Retina (tissue), 1 donor: ENCODE measurements around the gene MIS12.
A peak's percentile ranks its signal among the peaks of the same experiment; 100 is the strongest.

Source experiments
- DNase-seq: peaks from one replicate; pipeline ENCODE4 v3.0.0-alpha.2; 2016

Gene MIS12

DNA sequence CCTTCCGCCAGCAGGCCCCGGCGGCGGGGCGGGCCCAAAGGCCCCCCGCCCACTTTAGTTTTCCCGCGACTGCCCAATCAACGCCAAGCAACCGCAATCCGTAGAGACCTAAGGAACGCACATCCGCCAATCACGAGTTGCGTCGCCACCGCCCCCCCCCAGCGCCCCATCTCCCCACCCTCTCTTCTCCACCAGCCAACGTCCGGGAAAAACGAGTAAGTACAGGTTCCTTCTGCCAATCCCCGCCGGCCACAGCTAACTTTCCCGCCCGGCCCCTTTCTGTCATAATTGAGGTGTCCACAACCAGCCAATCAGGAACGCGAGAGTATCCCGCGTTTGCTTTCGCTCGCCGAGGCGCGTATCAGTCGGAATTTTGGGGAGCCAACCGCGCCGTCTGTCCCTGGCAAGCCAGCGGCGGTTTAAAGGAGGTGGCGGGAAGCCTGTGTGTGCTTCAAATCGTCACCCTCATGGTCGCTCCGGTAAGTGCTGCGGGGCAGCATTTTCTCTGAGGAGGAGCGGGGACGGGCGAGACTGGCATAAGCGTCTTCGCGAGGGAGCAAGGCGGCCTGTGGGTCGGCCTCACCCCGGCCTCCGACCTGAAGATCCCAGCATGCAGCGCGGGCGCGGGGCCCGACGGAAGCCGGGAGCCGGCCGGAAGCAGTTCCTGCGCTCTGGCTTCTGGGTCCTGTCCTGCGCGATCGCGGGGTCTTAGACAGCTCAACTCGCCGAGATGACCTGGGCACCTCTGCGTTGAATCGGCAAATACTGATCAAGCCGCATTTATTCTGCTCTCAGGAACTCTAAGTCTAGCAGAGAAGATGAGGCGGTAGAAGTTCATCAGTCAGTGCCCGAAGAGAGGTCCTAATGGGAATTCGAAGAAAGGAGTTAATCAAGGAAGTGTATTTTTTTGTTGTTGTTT, at the start of gene MIS12:
MIS12 (plus strand) TSS at position 361 of the 919 bp plus-strand sequence. CDS start 2,297 bp downstream, outside the sequence.
- peak; percentile 98 for DNase-seq

DNA sequence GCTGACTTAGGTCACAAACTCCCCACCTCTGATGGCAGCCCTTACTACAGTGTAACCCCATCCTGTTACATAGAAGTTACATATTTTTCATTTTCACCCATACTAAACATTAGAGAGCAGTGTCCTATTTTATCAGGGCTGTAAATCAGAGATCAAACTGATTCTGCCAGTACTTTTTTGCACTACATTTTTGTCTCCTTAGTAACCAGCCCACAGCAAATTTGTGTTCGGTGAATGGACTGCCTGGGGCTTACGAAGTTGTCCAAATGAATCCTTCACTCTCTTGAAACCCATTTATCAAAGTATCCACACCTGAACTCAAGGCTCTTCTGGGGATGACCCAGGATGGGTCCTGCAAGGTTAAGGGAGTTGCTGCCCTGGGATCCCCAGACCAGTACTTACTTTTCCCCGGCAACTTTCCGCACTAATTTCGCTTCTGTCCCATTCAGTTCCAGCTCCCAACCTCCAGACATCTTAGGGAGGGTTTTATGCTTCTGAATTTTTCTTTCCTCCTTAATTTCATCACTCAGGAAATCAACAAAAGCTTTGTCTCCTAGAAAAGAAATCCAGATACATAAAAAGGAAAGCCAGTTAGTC, 48.5 kb upstream of the MIS12 start:
- DNase-seq = no peak

DNA sequence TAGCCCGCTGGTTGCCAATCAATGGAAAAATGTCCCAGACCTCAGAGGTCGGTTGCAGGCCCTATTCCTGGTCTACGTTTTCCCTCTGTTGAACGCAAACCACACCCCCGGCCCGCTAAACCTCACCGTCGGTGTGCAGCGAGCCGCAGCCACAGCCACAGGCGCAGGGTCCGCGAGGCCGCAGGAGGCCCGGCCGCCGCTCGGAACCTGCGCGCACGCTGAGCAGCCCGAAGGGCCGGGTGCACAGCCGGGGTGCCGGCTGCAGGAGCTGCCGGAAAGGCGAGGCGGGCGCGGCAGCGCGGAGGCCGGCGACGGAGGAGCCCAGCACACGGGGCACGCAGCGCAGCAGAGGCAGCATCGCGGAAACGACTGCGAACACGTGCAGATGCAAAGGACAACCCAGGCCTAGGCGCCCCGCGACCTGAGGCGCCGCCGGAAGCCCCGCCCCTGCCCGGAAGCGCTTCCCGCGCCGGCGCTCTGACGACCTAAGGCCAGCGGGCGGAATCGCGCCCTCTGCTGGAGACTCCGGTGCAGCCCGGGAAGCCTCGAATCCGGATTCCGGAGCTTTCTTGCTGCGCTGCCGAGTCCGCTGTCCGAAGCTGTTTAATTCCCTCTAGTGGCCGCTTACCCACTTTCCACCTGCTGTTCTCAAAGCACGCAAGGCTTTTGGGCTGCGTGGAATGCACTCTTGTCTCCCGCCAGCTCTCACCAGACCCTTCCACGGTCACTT, 47.5 kb upstream of the MIS12 start, which contains the start of gene C1QBP:
C1QBP (minus strand) TSS at position 440 of the 730 bp plus-strand sequence; CDS start at position 358, 82 bp downstream.
- DNase-seq = peak; percentile 98

DNA sequence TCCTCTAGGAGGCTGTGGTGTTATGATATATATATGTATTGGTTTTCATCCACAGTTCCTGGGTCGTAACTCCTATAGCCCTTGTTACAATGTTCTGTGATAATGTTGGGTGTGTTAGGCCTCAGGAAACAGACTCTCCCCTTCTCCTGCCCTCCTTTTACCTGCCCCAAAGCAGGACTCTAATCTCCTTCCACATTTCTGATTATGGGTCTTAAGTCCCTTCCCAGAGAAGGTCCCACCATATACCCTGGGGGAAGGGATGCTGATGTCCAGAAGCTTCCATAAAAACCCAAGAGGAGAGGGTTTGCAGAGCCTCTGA, 47.0 kb upstream of the MIS12 start:
- DNase-seq = no peak

GRCh38 chr17:5443728-5444127, 42.6 kb upstream of the MIS12 start:
- no peak for DNase-seq

DNA sequence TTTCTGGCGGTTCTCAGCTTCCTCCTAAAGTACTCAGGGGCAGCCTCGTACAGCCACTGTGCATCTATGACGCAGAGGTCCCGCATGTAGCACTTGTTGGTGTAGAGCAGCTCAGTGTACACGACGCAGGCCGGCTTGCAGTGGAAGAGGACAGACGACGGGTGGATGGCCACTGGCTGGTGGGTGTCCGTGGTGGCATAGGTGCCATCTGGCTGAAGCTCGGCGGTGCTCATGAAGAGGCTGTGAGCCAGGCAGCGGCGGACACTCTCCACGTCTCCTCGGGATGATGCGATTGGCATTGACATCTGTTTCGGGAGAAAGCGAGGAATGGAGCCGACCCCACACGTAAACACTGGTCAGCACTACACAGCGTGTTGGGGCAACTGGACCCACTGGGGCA, 42.2 kb upstream of the MIS12 start:
- no peak for DNase-seq

DNA sequence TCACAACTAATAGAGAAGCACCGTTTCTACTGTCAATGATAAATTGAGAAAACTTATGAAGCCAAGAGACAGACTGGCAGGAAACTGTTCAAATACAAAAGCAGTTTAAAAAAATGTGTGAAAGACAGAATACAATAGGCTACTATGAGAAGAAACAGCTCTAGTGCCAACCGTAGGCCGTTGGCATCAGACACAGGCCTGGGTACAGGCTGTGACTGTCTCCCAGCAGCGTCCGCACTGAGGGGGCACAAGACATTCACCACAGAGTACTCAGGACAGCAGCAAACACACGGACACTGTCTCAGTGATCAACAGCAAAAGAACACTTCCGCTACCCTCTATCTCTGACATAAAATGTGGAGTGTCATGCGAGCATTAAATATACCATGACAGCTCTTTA, 39.6 kb upstream of the MIS12 start:
- DNase-seq = no peak

- no peak for DNase-seq
These were observed 21.5 kb upstream of the MIS12 start for GRCh38 chr17:5464717-5465507.

DNA sequence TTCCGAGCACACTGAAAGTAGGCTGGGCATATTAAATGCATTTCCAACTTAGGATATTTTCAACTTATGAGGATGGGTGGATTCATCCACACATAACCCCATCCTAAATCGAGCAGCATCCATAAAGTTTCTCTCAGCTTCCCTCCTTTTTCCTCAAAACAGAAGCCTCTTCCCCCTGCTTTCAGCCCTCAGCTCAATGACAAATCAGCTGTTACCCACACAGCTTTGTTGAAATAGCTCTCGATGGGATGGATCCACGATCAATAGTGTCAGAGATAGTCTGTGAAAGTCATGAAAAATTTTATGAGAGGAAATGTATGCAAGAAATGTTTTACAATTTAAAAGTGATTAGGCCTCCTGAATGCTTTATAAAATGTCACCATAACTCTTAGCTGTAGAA, 20.1 kb upstream of the MIS12 start:
- DNase-seq = no peak

DNA sequence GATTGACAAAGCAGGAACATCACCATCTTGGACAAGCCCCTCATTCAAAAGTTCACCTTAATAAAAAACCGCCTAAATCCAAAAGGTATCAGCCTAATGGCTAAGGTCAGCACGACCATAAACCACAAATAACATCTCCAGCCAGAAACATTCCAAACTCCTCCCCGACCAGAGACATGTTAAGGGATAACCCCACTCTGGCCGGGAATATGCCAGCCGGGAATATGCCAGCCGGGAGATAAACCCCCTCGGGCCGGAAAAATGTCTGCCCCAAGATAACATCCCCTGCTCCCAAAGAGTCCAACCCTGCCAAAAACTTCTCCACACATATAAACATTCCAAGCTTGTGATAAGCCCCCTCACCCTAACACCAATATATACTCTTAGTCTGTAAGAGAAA, 18.9 kb upstream of the MIS12 start:
- peak; percentile 6 for DNase-seq

DNA sequence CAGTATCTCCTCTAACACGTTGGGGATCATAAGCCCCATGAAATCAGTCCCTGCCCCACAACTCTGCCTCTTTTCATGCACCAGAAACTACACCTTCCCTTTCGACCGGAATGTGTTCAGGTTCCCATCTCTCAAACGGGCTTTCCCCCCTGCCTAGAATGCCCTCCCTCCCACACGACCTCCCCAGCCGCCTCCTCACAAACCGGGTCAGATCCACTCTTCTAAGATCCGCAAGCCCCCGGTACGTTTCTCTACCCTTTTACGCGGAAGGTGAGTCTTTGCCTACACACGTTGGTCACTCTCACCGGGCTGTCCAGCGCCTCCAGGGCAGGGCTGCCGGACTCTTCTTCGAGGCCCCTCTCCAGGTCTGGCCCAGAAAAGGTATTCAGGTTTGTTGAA, 18.3 kb upstream of the MIS12 start:
- no peak for DNase-seq

GRCh38 chr17:5472511-5472910, 13.9 kb upstream of the MIS12 start:
- no peak for DNase-seq

GRCh38 chr17:5473906-5474305, 12.5 kb upstream of the MIS12 start:
- DNase-seq = no peak

GRCh38 chr17:5478992-5479391, 7.4 kb upstream of the MIS12 start:
- no peak for DNase-seq

- DNase-seq = no peak
These were observed 5.4 kb upstream of the MIS12 start for GRCh38 chr17:5480962-5481361.

- no peak for DNase-seq
These were observed 4.9 kb upstream of the MIS12 start for GRCh38 chr17:5481451-5481850.

- DNase-seq = no peak
These were observed 828 bp upstream of the MIS12 start, which contains the start of gene DERL2 for GRCh38 chr17:5485270-5486205. TSS of gene DERL2 (minus strand) at chr17:5486178. CDS start at chr17:5486161, 17 bp downstream.

DNA sequence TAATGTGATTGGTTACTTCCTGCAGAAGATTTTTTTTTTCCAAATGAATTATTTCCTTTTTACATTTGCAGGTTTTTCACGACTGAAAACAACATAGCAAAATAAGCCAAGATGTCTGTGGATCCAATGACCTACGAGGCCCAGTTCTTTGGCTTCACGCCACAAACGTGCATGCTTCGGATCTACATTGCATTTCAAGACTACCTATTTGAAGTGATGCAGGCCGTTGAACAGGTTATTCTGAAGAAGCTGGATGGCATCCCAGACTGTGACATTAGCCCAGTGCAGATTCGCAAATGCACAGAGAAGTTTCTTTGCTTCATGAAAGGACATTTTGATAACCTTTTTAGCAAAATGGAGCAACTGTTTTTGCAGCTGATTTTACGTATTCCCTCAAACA, 2.4 kb downstream of the MIS12 start:
- no peak for DNase-seq

GRCh38 chr17:5492970-5493369, 6.6 kb downstream of the MIS12 start:
- DNase-seq = no peak

GRCh38 chr17:5499476-5500231, 13.3 kb downstream of the MIS12 start:
- DNase-seq = peak; percentile 85

GRCh38 chr17:5500247-5500588, 13.9 kb downstream of the MIS12 start:
- peak; percentile 70 for DNase-seq
